PC-9 (cell line): Measurements from ENCODE around the gene MANF. TPM values are rescaled to one million over a fixed set of nuclear protein-coding genes. Genes with fewer than 3 reads are reported as not detected.
A peak's percentile ranks its signal among the peaks of the same experiment; 100 is the strongest.

Experiments used
- BruUV-seq: library from RNA; stranded (reverse); fragments of 400-500 nt; replicated peaks from 2 replicates; lab custom pipeline; 2021; lab: Mats Ljungman, UMichigan
- CTCF ChIA-PET: fragments of 300-600 bp; sonication (Branson Sonifier 250); formaldehyde crosslinking; loops from one replicate; lab custom pipeline; 2022; ENCODE audit warnings: antibody characterized with exemption; lab: Charles Lee
- POLR2A ChIA-PET: fragments of 300-600 bp; sonication (Branson Sonifier 250); formaldehyde crosslinking; loops from one replicate; lab custom pipeline; 2022; ENCODE audit warnings: antibody characterized with exemption; ENCODE audit not compliant: unreplicated experiment; lab: Charles Lee
- DNase-seq, 2 experiments: peaks; one replicate each; pipeline versions ENCODE4 v3.0.0 to v3.0.0-alpha.2; 2015 to 2022; ENCODE audit warnings: mixed read lengths in 1 of 2
- H2AFZ ChIP-seq: fragments of 200-600 bp; sonication (generic); 2 replicates; pipeline ENCODE4 v1.8.1; 2017; ENCODE audit warnings: antibody characterized with exemption
- H3F3A ChIP-seq: fragments of 200-600 bp; sonication (generic); 2 replicates; pipeline ENCODE4 v1.8.1; 2017; ENCODE audit warnings: antibody characterized with exemption, mild to moderate bottlenecking, low read depth; ENCODE audit not compliant: insufficient read depth
- H3K27ac ChIP-seq: fragments of 200-600 bp; sonication (generic); 2 replicates; pipeline ENCODE4 v1.6.1; 2016; ENCODE audit warnings: mixed run types
- H3K27me3 ChIP-seq: fragments of 200-600 bp; sonication (generic); 2 replicates; pipeline ENCODE4 v1.6.1; 2016; ENCODE audit warnings: low read depth, mixed run types; ENCODE audit not compliant: insufficient read depth
- H3K36me3 ChIP-seq: fragments of 200-600 bp; sonication (generic); 2 replicates; pipeline ENCODE4 v1.6.1; 2016; ENCODE audit warnings: low read depth, mixed run types
- H3K4me1 ChIP-seq: fragments of 200-600 bp; sonication (generic); replicated peaks from 2 replicates; pipeline ENCODE4 v1.6.1; 2016; ENCODE audit warnings: mixed run types; ENCODE audit not compliant: insufficient read depth
- H3K4me2 ChIP-seq: fragments of 200-600 bp; sonication (generic); 2 replicates; pipeline ENCODE4 v1.6.1; 2017; ENCODE audit warnings: mixed run types
- H3K4me3 ChIP-seq: fragments of 200-600 bp; sonication (generic); 2 replicates; pipeline ENCODE4 v1.6.1; 2016; ENCODE audit warnings: mixed run types
- H3K79me2 ChIP-seq: fragments of 200-600 bp; sonication (generic); 2 replicates; pipeline ENCODE4 v1.6.1; 2017; ENCODE audit warnings: low read depth, mixed run types
- H3K9me2 ChIP-seq: fragments of 200-600 bp; sonication (generic); 2 replicates; pipeline ENCODE4 v1.8.1; 2017; ENCODE audit warnings: mild to moderate bottlenecking; ENCODE audit not compliant: insufficient read depth
- H3K9me3 ChIP-seq: fragments of 200-600 bp; sonication (generic); 2 replicates; pipeline ENCODE4 v1.8.1; 2016; ENCODE audit warnings: low read depth; ENCODE audit not compliant: insufficient read depth
- H4K20me1 ChIP-seq: fragments of 200-600 bp; sonication (generic); 2 replicates; pipeline ENCODE4 v1.8.1; 2017; ENCODE audit not compliant: insufficient read depth
- CTCF ChIP-seq: fragments of 200-600 bp; sonication (generic); conservative IDR thresholded peaks from 2 replicates; pipeline ENCODE4 v1.6.1; 2017; ENCODE audit warnings: mixed run types, antibody characterized with exemption, mild to moderate bottlenecking, moderate library complexity
- EZH2 ChIP-seq: fragments of 200-600 bp; sonication (generic); IDR thresholded peaks from 2 replicates; pipeline ENCODE4 v1.8.0; 2017; ENCODE audit warnings: antibody characterized with exemption, low read depth
- intact Hi-C: fragments of 100-400 bp; cut with micrococcal nuclease; formaldehyde crosslinking; loops from one replicate; pipeline ENCODE4 v1.10.0; 2022; ENCODE audit not compliant: unreplicated experiment
- total RNA-seq: library from RNA; stranded (reverse); gene quantifications from 2 replicates; pipeline ENCODE4 v1.2.3, GENCODE V29; 2021

MANF gene
- total RNA-seq, 1 experiment from 2014 or later: 79.1 TPM

GRCh38 chr3:51343918-51344687 is 41.0 kb upstream of the MANF start:
- H3K36me3 ChIP-seq: no peaks in the 10 kb centered on the region; the same call in 1 of the 2 replicates
- peak overlapping the region; percentile 81 for H3K27ac ChIP-seq
- H3K4me3 ChIP-seq: no peak overlapping the region
- peaks cover 54% of the 10 kb centered on the region for H3K4me1 ChIP-seq
- H3K79me2 ChIP-seq: no peaks in the 10 kb centered on the region
- H3K4me2 ChIP-seq: peak overlapping the region; percentile 55
- no peaks in the 10 kb centered on the region for H3K9me3 ChIP-seq
- peaks cover 33% of the 10 kb centered on the region for H3F3A ChIP-seq
- TF ChIP-seq EZH2 (no peak), CTCF (no peak)
- POLR2A ChIA-PET: interaction anchor here (0.6 to 0.8 kb wide), 2 partner anchors 41 to 45 kb away, joined by 3 to 10 read pairs; partner anchors contain the start of gene MANF
- peak; percentile 73 to 90 for DNase-seq
- no peak overlapping the region for H2AFZ ChIP-seq
- BruUV-seq: no TSS peak
- intact Hi-C loops: no loop called here
- no peaks in the 10 kb centered on the region for H4K20me1 ChIP-seq
- H3K9me2 ChIP-seq: no peaks in the 10 kb centered on the region
- no peaks in the 10 kb centered on the region for H3K27me3 ChIP-seq
- CTCF ChIA-PET: interaction anchor here (0.8 kb wide), 1 partner anchor 12 kb away, joined by 3 read pairs; no protein-coding TSS in a partner anchor

DNA sequence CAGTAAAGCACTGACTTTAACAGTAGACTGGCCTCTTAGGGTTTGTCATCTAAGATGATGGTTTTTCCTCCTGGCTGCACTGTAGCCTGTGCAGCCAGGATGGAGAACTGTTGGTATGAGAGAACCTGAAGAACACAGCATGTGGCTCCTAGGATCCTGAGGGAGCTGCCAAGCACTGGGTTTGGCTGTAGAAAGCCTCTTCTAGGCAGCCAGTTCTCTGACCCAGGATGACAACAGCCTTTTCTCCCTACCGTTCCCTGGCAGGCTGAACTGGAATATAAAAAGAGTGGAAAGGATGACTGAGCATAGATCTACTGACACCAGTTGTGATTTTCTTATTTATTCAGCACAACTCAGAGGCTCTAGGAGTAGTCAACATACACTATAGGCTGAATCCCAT is 34.3 kb upstream of the MANF start:
- no TSS peak for BruUV-seq
- CTCF ChIA-PET: no interaction called here
- POLR2A ChIA-PET: no interaction called here

GRCh38 chr3:51353131-51353530 is 32.0 kb upstream of the MANF start:
- BruUV-seq: no TSS peak
- H3K4me2 ChIP-seq: no peak overlapping the region
- no peak for DNase-seq
- peaks cover 26% of the 10 kb centered on the region for H3K4me1 ChIP-seq
- H2AFZ ChIP-seq: no peak overlapping the region
- no peaks in the 10 kb centered on the region for H3K9me3 ChIP-seq
- ChIA-PET POLR2A (no interaction called here), CTCF (no interaction called here)
- intact Hi-C loops: no loop called here
- H3K27ac ChIP-seq: no peak overlapping the region
- TF ChIP-seq CTCF (no peak), EZH2 (no peak)
- peaks cover 6% of the 10 kb centered on the region; the same call in 1 of the 2 replicates for H3K36me3 ChIP-seq
- H3K79me2 ChIP-seq: no peaks in the 10 kb centered on the region
- H3K4me3 ChIP-seq: no peak overlapping the region
- no peaks in the 10 kb centered on the region for H3K27me3 ChIP-seq
- peaks cover 13% of the 10 kb centered on the region; the same call in 1 of the 2 replicates for H3F3A ChIP-seq
- no peaks in the 10 kb centered on the region for H3K9me2 ChIP-seq
- H4K20me1 ChIP-seq: no peaks in the 10 kb centered on the region

More for the DNA sequence above, 34.3 kb upstream of the MANF start:
- Histone ChIP-seq H2AFZ (no peak overlapping the region), H3F3A (peaks cover 2% of the 10 kb centered on the region; the same call in 1 of the 2 replicates), H3K4me2 (no peak overlapping the region), H3K79me2 (no peaks in the 10 kb centered on the region), H3K4me1 (peaks cover 14% of the 10 kb centered on the region), H3K9me2 (no peaks in the 10 kb centered on the region), H3K9me3 (no peaks in the 10 kb centered on the region), H4K20me1 (no peaks in the 10 kb centered on the region), H3K27ac (no peak overlapping the region), H3K4me3 (no peak overlapping the region), H3K36me3 (no peaks in the 10 kb centered on the region), H3K27me3 (no peaks in the 10 kb centered on the region)
- no peak for TF ChIP-seq EZH2
- TF ChIP-seq CTCF: no peak
- DNase-seq: no peak
- intact Hi-C loops: no loop called here
